D721Med (cell line): ENCODE results near the gene DLX2.
A peak's percentile ranks its signal among the peaks of the same experiment; 100 is the strongest.

Source experiments
- DNase-seq: peaks from one replicate; pipeline ENCODE4 v3.0.0; 2011; ENCODE audit warnings: low spot score; ENCODE audit not compliant: insufficient read length
- FAIRE-seq: peaks from 2 replicates; lab custom pipeline; 2011; peaks lifted over from hg19 to GRCh38; lab: Jason Lieb, UNC
- CTCF ChIP-seq: IDR thresholded peaks from 2 replicates; pipeline ENCODE4 v1.5.1; 2012; ENCODE audit warnings: mild to moderate bottlenecking, control low read depth; ENCODE audit not compliant: insufficient read depth; ENCODE audit errors: missing control alignments

DLX2 gene

GRCh38 chr2:172084395-172084644 is 18.4 kb downstream of the DLX2 start:
- no peak for TF ChIP-seq CTCF
- FAIRE-seq (no peak), DNase-seq (peak; percentile 48)

- DNase-seq = no peak
- no peak for TF ChIP-seq CTCF
- FAIRE-seq = no peak
These were observed 18.9 kb downstream of the DLX2 start for GRCh38 chr2:172083628-172084394.

- DNase-seq (no peak), FAIRE-seq (no peak)
- no peak for TF ChIP-seq CTCF
These were observed 19.6 kb downstream of the DLX2 start for GRCh38 chr2:172082944-172083627.

- no peak for DNase-seq
- no peak for FAIRE-seq
These were observed 20.4 kb downstream of the DLX2 start for GRCh38 chr2:172082105-172082943.

GRCh38 chr2:172081221-172082022 is 21.3 kb downstream of the DLX2 start:
- TF ChIP-seq CTCF = no peak
- no peak for FAIRE-seq
- DNase-seq = no peak

More at GRCh38 chr2:172082105-172082943, 20.4 kb downstream of the DLX2 start:
- TF ChIP-seq CTCF = no peak

- DNase-seq (no peak), FAIRE-seq (no peak)
- TF ChIP-seq CTCF = no peak
These were observed 22.0 kb downstream of the DLX2 start for GRCh38 chr2:172080641-172081220.
